ENCODE results near the gene PUS10.

- no peak for TF ChIP-seq CTCF (IDR thresholded peaks at IDR 0.05; ENCODE audit: borderline replicate concordance, extremely low read depth, low read length, poor library complexity, severe bottlenecking)
- TF ChIP-seq EZH2 (IDR thresholded peaks at IDR 0.05; ENCODE audit: borderline replicate concordance, low read depth, low read length, severe bottlenecking) = no peak
Observed at GRCh38 chr2:60976256-60976850, 41.7 kb downstream of the PUS10 start.

Measured in DND-41 (cell line).